ENCODE results near the gene IL10RB. TPM values are rescaled to one million over a fixed set of nuclear protein-coding genes. Genes with fewer than 3 reads are reported as not detected.

The IL10RB gene
- total RNA-seq, 1 donor from 2014 or later: 39.4 TPM

DNA sequence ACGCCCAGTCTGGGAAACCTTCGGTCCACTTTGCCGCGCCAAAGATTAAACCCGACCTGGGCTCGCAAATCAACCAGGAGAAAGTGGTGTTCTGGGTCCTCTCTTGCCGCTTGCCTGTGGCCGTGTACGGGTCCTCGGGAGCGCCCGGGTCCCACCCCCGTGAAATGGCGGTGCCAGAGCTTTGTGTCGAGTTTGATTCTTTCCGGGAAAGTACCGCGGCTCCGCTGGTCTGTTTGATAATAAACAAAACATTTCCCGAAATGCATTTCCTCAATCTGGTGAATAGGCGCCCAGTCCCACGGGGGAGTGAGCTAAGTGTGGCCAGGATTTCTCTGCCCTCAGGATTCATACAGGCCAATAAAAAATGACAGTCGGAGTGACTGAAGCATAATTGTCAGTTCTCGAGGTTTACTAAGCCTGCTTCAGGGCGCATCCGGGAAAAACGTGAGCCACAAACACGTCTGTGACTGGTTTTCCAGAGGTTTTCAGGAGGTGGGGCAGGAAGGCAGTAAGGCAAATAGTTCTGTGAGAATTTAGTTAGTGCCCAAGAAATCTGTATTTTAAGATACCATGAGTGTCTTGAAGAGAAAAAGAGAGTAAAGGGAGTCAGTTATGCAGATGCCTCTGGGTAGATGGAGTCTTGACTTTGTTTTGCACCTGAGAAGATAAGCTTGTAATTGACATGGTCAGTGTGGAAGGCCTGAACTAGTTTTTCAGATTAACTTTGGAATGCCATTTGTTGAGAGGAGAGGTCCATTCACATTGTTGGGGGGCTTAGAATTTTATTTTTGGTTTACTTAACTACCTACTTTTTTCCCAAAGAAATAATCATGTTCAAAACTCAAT, 59.3 kb downstream of the IL10RB start:
- intact Hi-C loops (cut with micrococcal nuclease): loop anchor here (1.0 to 5.0 kb wide), 5 partner anchors 37 to 217 kb away; partner anchors contain the start of genes GART and IL10RB

- intact Hi-C loops (cut with micrococcal nuclease): loop anchor here (5.0 kb wide), 1 partner anchor 55 kb away; no protein-coding TSS in a partner anchor
These were observed 61.2 kb downstream of the IL10RB start for GRCh38 chr21:33327326-33327725.

DNA sequence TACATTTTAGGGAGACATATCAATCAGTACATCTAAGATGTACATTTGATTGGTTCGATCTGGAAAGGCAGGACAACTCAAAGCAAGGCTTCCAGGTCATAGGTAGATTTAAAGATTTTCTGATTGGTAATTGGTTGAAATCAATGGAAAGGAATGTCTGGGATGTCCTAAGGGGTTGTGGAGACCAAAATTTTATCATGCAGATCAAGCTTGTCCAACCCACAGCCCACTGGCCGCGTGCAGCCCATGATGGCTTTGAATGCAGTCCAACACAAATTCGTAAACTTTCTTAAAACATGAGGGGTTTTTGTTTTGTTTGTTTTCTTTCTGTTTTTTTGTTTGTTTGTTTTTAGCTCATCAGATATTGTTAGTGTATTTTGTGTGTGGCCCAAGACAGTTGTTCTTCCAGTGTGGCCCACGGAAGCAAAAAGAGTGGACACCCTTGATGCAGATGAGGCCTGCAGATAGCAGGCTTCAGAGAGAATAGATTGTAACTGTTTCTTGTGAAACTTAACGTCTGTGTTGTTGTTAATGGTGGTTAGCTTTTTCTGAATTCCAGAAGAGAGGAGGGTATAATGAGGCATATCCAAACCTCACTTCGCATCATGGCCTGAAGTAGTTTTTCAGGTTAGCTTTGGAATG, 61.7 kb downstream of the IL10RB start:
- intact Hi-C loops (cut with micrococcal nuclease): loop anchor here (5.0 kb wide), 1 partner anchor 54 kb away; no protein-coding TSS in a partner anchor

DNA sequence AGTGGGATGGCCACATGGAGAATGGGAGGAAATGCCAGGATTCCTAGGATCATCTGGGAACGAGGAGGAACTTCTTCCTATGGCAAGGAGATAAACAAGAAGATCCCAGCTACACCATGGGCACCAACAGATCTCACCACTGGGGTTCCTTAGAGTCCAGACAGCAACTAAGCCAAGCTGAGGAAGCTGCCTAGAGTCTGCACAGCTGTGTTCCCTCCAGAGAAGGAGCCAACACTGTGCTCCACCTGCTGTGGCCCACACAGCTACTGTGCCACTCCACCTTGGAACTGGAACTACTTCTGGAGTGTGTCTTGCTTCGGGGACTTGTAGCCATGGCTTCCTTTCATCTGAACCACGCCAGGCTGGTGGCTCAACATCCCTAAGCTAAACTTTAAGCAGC, 64.6 kb downstream of the IL10RB start:
- intact Hi-C loops (cut with micrococcal nuclease): no loop called here

DNA sequence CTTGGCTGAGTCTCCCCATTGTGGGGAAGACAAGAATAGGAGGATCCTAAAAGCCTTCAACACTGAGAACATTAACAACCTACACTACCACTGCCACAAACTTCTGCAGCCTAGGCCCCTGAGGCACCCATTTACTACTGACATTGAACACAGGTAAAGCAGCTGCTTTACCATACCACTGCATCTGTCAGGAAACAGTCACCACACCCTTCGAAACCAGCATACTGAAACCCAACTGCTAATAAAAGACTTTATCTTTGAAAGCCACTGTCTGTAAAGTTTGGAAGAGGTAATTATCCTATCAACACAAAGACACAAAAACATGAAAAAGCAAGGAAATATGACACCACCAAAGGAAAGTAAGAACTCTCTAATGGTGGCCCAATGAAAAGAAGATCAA, 66.0 kb downstream of the IL10RB start:
- intact Hi-C loops (cut with micrococcal nuclease): no loop called here

DNA sequence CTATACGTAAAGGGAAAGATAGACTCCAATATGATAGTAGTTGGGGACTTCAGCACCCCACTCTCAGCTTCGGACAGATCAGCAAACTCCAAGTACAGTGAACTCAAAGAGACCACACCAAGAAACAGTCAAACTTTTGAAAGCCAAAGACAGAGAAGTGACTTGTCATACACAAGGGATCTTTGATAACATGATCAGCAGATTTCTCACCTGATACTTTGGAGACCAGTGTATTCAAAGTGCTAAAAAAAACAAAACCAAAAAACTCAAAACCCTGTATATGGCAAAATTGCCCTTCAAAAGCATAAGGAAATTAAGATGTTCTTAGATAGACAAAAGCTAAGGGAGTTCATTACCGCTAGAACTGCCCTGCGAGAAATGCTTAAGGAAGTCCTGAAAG, 68.0 kb downstream of the IL10RB start:
- intact Hi-C loops (cut with micrococcal nuclease): no loop called here

GRCh38 chr21:33334824-33335223, 68.7 kb downstream of the IL10RB start:
- intact Hi-C loops (cut with micrococcal nuclease): no loop called here

- intact Hi-C loops (cut with micrococcal nuclease): no loop called here
These were observed 73.0 kb downstream of the IL10RB start for GRCh38 chr21:33339135-33339534.

GRCh38 chr21:33339918-33340317, 73.8 kb downstream of the IL10RB start:
- intact Hi-C loops (cut with micrococcal nuclease): no loop called here

DNA sequence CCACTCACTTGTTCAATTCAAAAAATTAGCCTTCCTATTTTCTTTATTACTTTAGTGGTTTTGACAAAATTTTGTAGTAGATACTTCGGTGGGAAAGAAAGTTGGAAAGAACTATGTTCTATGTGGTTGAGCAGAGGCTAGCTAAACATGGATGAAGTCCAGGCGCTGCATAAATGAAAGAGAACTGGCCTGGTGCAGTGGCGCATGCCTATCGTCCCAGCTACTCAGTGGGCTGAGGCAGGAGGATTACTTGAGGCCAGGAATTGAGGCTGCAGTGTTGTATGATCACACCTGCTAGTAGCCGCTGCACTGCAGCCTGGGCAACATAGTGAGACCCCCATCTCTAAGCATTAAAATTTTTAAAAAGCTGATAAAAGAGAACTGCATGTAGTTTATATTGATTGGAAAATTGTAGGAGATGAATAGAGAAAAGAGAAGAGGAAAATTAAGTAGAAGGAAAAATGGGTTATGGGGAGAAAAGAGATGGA, 79.6 kb downstream of the IL10RB start:
- intact Hi-C loops (cut with micrococcal nuclease): no loop called here

Other genes with a start within 250 kb of the IL10RB start
- gene OLIG2, start 240.4 kb upstream of the IL10RB start, total RNA-seq: not detected in 2 replicates
- not detected in 2 replicates for gene OLIG1, start 196.2 kb upstream of the IL10RB start, total RNA-seq
- gene IFNAR2, start 36.4 kb upstream of the IL10RB start, total RNA-seq: 80.3 and 80.9 TPM in 2 replicates
- gene IFNAR1, start 58.6 kb downstream of the IL10RB start, total RNA-seq: 32.3 and 33.6 TPM in 2 replicates
- 13.7 and 13.9 TPM in 2 replicates for gene IFNGR2, start 137.0 kb downstream of the IL10RB start, total RNA-seq
- gene TMEM50B, start 213.6 kb downstream of the IL10RB start, total RNA-seq: 37.5 and 38.8 TPM in 2 replicates
- gene DNAJC28, start 225.3 kb downstream of the IL10RB start, total RNA-seq: 0.23 TPM in 1 of 2 replicates, not detected in the other